ENCODE results near the gene SMIM41. TPM values are rescaled to one million over a fixed set of nuclear protein-coding genes. Genes with fewer than 3 reads are reported as not detected.

Gene SMIM41
- 0.34 TPM in 1 of 2 replicates, not detected in the other for total RNA-seq

DNA sequence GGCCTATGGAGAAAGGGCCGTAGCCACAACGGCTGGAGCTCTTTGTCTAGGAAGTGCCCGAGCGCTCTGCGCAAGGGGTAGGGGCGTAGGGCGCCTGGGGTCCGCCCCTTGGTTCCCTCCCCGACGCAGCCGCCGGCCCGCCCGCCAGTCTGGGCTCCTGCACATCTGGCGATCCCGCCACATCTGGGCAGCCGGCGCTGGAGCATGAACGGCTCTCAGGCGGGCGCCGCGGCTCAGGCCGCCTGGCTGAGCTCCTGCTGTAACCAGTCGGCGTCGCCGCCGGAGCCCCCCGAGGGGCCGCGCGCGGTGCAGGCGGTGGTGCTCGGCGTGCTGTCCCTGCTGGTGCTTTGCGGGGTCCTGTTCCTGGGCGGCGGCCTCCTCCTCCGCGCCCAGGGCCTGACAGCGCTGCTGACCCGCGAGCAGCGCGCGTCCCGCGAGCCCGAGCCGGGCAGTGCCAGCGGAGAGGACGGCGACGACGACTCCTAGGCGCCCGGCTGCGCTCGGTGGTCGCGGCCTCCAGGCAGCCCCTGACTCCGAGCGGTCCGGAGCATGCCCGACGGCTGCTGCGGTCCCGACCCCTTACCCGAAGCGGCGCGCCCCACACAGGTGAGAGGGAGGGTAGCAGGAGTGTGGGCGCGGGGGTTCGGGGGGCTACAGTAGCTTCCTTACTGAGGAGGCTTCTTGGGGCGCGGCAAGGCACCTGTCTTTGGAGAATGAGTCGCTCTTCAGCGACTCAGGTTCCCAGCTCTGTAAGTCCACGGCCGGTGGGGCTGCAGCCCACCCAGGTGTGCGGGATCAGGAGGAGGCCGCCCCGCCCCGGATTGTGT lies at the start of gene SMIM41:
TSS of gene SMIM41 (plus strand) at position 129 of the 827 bp plus-strand sequence. CDS start at position 205, 76 bp downstream.
- Histone ChIP-seq H3K4me3 (ENCODE audit: low read depth, low read length) (no peak within 1 kb of the TSS), H3K36me3 (ENCODE audit: control insufficient read depth, insufficient read depth, low read length) (peaks cover 3% of the 10 kb centered on the region), H3K27me3 (ENCODE audit: control insufficient read depth, insufficient read depth, low read length) (no peaks in the 10 kb centered on the region)
- TF ChIP-seq, protein P1, sequence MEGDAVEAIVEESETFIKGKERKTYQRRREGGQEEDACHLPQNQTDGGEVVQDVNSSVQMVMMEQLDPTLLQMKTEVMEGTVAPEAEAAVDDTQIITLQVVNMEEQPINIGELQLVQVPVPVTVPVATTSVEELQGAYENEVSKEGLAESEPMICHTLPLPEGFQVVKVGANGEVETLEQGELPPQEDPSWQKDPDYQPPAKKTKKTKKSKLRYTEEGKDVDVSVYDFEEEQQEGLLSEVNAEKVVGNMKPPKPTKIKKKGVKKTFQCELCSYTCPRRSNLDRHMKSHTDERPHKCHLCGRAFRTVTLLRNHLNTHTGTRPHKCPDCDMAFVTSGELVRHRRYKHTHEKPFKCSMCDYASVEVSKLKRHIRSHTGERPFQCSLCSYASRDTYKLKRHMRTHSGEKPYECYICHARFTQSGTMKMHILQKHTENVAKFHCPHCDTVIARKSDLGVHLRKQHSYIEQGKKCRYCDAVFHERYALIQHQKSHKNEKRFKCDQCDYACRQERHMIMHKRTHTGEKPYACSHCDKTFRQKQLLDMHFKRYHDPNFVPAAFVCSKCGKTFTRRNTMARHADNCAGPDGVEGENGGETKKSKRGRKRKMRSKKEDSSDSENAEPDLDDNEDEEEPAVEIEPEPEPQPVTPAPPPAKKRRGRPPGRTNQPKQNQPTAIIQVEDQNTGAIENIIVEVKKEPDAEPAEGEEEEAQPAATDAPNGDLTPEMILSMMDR (IDR thresholded peaks at IDR 0.05; ENCODE audit: insufficient read depth, low read length, poor library complexity, severe bottlenecking), result no peak
- no peak for DNase-seq (ENCODE audit: low read depth)

- TF ChIP-seq, protein P1 (IDR thresholded peaks at IDR 0.05; ENCODE audit: insufficient read depth, low read length, poor library complexity, severe bottlenecking), result no peak
- H3K36me3 ChIP-seq (ENCODE audit: control insufficient read depth, insufficient read depth, low read length), result no peaks in the 10 kb centered on the region
- no peak for DNase-seq (ENCODE audit: low read depth)
- H3K4me3 ChIP-seq (ENCODE audit: low read depth, low read length), result peak overlapping the region; percentile 18
- peaks cover 5% of the 10 kb centered on the region for H3K27me3 ChIP-seq (ENCODE audit: control insufficient read depth, insufficient read depth, low read length)
Measured at GRCh38 chr12:52032446-52032803, 47.1 kb upstream of the SMIM41 start.

- Histone ChIP-seq H3K36me3 (ENCODE audit: control insufficient read depth, insufficient read depth, low read length) (no peaks in the 10 kb centered on the region), H3K4me3 (ENCODE audit: low read depth, low read length) (peak overlapping the region; percentile 32), H3K27me3 (ENCODE audit: control insufficient read depth, insufficient read depth, low read length) (peaks cover 5% of the 10 kb centered on the region)
- TF ChIP-seq, protein P1 (IDR thresholded peaks at IDR 0.05; ENCODE audit: insufficient read depth, low read length, poor library complexity, severe bottlenecking), result no peak
- DNase-seq (ENCODE audit: low read depth), result peak; percentile 86
Measured at GRCh38 chr12:52032804-52033445, 46.6 kb upstream of the SMIM41 start.

DNA sequence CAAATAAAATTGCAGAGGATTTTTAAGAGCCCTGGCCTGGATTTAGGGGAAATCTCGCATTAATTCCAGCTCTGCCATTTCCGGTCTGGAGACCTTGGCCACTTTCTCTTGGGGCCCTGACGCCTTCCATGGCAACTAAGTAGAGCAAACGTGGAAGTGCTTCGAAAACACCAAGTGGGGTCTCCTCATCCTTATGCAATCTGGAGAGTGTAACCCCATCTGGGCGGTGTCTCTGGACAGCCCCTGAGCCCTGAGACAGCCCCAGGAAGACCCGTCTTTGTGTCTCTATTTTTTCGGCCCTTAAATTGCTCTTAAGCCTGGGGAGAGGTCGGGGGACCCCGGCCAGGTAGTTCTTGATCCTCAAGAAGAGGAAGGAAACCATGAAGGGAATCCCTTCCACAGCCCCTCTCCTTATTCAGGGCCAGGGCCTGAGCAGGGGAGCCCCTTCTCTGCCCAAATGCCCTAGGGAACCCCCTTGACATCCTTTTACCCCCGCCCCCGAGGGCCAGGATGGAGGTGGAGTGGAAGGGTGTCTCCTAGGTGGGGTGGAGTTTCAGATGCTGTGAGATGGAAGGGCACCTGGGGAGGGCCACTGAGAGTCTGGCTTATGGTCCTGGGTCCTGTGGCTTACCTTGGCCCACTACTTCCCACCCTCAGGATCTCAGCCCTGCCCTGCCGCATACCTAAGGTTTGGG lies 45.9 kb upstream of the SMIM41 start:
- Histone ChIP-seq H3K27me3 (ENCODE audit: control insufficient read depth, insufficient read depth, low read length) (peaks cover 5% of the 10 kb centered on the region), H3K4me3 (ENCODE audit: low read depth, low read length) (peak overlapping the region; percentile 32), H3K36me3 (ENCODE audit: control insufficient read depth, insufficient read depth, low read length) (no peaks in the 10 kb centered on the region)
- TF ChIP-seq, protein P1 (IDR thresholded peaks at IDR 0.05; ENCODE audit: insufficient read depth, low read length, poor library complexity, severe bottlenecking), result no peak
- no peak for DNase-seq (ENCODE audit: low read depth)

DNA sequence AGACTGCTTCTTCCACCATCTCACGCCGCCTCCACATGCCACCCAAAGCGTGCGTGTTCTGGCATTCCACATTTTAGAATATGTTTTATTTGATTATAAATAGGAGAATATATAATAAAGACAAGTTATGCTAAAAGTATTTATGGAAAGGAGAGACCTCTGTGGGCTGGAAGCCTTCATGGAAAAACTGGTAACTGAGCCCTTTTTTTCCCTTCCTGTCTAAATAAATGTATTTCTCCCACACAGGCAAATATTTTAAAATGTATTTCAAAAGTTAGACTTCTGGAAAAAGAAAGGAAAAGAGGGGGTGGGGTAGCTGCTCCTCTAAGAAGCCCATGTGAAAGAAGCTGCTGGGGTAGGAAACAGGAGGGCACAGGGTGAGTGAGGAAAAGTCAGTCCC lies 44.3 kb upstream of the SMIM41 start:
- no peak for DNase-seq (ENCODE audit: low read depth)
- Histone ChIP-seq H3K36me3 (ENCODE audit: control insufficient read depth, insufficient read depth, low read length) (no peaks in the 10 kb centered on the region), H3K4me3 (ENCODE audit: low read depth, low read length) (no peak overlapping the region), H3K27me3 (ENCODE audit: control insufficient read depth, insufficient read depth, low read length) (peaks cover 5% of the 10 kb centered on the region)
- TF ChIP-seq, protein P1 (IDR thresholded peaks at IDR 0.05; ENCODE audit: insufficient read depth, low read length, poor library complexity, severe bottlenecking), result no peak

Measured in kidney epithelial cell (primary cell).